HG02610 (cell line): ENCODE data around the gene LRFN3.
"Not testable (repeated sequence)": the region's sequence is repeated elsewhere in the genome, so short reads cannot be mapped to it uniquely, and the experiment has no call there.

Experiments used
- ATAC-seq: cut with Tn5 transposase; IDR thresholded peaks from one replicate; pipeline ENCODE4 v1.9.1; 2021; ENCODE audit warnings: mild to moderate bottlenecking, moderate library complexity; ENCODE audit not compliant: unreplicated experiment

Gene LRFN3

GRCh38 chr19:35935911-35936737 lies at the start of gene LRFN3:
TSS of gene LRFN3 (plus strand) at chr19:35936374. CDS start at chr19:35939426, 3,052 bp downstream.
- no peak for ATAC-seq

- ATAC-seq: no peak
These were observed 49.0 kb upstream of the LRFN3 start for GRCh38 chr19:35887197-35887596.

GRCh38 chr19:35888398-35888797 lies 47.8 kb upstream of the LRFN3 start:
- ATAC-seq: no peak

- ATAC-seq: no peak
These were observed 46.6 kb upstream of the LRFN3 start for GRCh38 chr19:35889370-35890112.

GRCh38 chr19:35890113-35890650 lies 46.0 kb upstream of the LRFN3 start:
- no peak for ATAC-seq

- not testable (repeated sequence) for ATAC-seq
These were observed 44.4 kb upstream of the LRFN3 start for GRCh38 chr19:35891819-35892218.

- ATAC-seq: no peak
These were observed 41.8 kb upstream of the LRFN3 start for GRCh38 chr19:35894342-35894741.

- no peak for ATAC-seq
These were observed 40.1 kb upstream of the LRFN3 start for GRCh38 chr19:35895911-35896642.

- ATAC-seq: no peak
These were observed 39.5 kb upstream of the LRFN3 start for GRCh38 chr19:35896643-35897040.

GRCh38 chr19:35897706-35898451 lies 38.3 kb upstream of the LRFN3 start:
- no peak for ATAC-seq

GRCh38 chr19:35898499-35898809 lies 37.7 kb upstream of the LRFN3 start:
- ATAC-seq: no peak

GRCh38 chr19:35899547-35900214 lies 36.5 kb upstream of the LRFN3 start:
- peak; percentile 27 for ATAC-seq

- ATAC-seq: no peak
These were observed 35.0 kb upstream of the LRFN3 start for GRCh38 chr19:35901055-35901644.

GRCh38 chr19:35901854-35902661 lies 34.1 kb upstream of the LRFN3 start, which contains the start of gene HCST:
TSS of gene HCST (plus strand) at chr19:35902529. CDS start at chr19:35902594, 65 bp downstream.
- no peak for ATAC-seq

GRCh38 chr19:35902870-35903475 lies 33.2 kb upstream of the LRFN3 start:
- no peak for ATAC-seq

- ATAC-seq: peak; percentile 44
These were observed 32.5 kb upstream of the LRFN3 start for GRCh38 chr19:35903550-35904179.

- ATAC-seq: no peak
These were observed 31.7 kb upstream of the LRFN3 start for GRCh38 chr19:35904311-35905068.
